Spleen (tissue), 11 donors: ENCODE results near the gene MAP3K2. TPM values are rescaled to one million over a fixed set of nuclear protein-coding genes. Genes with fewer than 3 reads are reported as not detected.

ENCODE experiments used
- DNase-seq: peaks from one replicate; pipeline ENCODE4 v3.0.0-alpha.2; 2020
- H3K27ac ChIP-seq, 8 donors: fragments of 200-600 bp; sonication (generic) in 7 of 8; 1 replicate in 4 of 8; 2 replicates in 4 of 8; pipeline versions ENCODE4 v1.5.0 to v1.8.0; 2016 to 2021; ENCODE audit warnings: inconsistent platforms in 4 of 8, mild to moderate bottlenecking in 4 of 8, moderate library complexity in 1 of 8
- H3K27me3 ChIP-seq, 7 donors: fragments of 200-600 bp; sonication (generic) in 6 of 7; replicated peaks in 1 of 7; 1 replicate in 4 of 7; 2 replicates in 3 of 7; pipeline versions ENCODE4 v1.5.0 to v1.8.0; 2016 to 2021; ENCODE audit warnings: inconsistent platforms in 3 of 7, mild to moderate bottlenecking in 1 of 7
- H3K36me3 ChIP-seq, 6 donors: fragments of 200-600 bp; sonication (generic) in 5 of 6; 1 replicate in 4 of 6; 2 replicates in 2 of 6; pipeline versions ENCODE4 v1.5.0 to v1.8.0; 2016 to 2021; ENCODE audit warnings: inconsistent platforms in 2 of 6
- H3K4me1 ChIP-seq, 6 donors: fragments of 200-600 bp; sonication (generic) in 5 of 6; 1 replicate in 3 of 6; 2 replicates in 3 of 6; pipeline versions ENCODE4 v1.5.0 to v1.8.0; 2016 to 2021; ENCODE audit warnings: inconsistent platforms in 3 of 6
- H3K4me3 ChIP-seq, 8 donors: fragments of 200-600 bp; sonication (generic) in 7 of 8; 1 replicate in 4 of 8; 2 replicates in 4 of 8; pipeline versions ENCODE4 v1.5.0 to v1.8.0; 2016 to 2021; ENCODE audit warnings: inconsistent platforms in 4 of 8, mild to moderate bottlenecking in 4 of 8, moderate library complexity in 2 of 8
- H3K9me3 ChIP-seq, 8 donors: fragments of 200-600 bp; sonication (generic) in 7 of 8; 1 replicate in 4 of 8; 2 replicates in 4 of 8; pipeline versions ENCODE4 v1.5.0 to v1.8.0; 2016 to 2021; ENCODE audit warnings: inconsistent platforms in 4 of 8
- CTCF ChIP-seq, 11 experiments: fragments of 200-600 bp in 7 of 11; fragments of 450-650 bp in 4 of 11; sonication (generic) in 4 of 11; IDR thresholded peaks in 8 of 11; conservative IDR thresholded peaks in 3 of 11; 1 replicate in 7 of 11; 2 replicates in 4 of 11; pipeline versions ENCODE4 v1.4.0 to v1.8.0; 2016 to 2021; ENCODE audit warnings: antibody characterized with exemption in 11 of 11, inconsistent platforms in 4 of 11, mild to moderate bottlenecking in 1 of 11
- POLR2A ChIP-seq, 3 donors: fragments of 450-650 bp; IDR thresholded peaks; one replicate each; pipeline ENCODE4 v1.5.1; 2017; ENCODE audit warnings: antibody characterized with exemption in 3 of 3, mild to moderate bottlenecking in 1 of 3
- POLR2AphosphoS5 ChIP-seq, 3 donors: sonication (generic); formaldehyde crosslinking; IDR thresholded peaks; one replicate each; pipeline ENCODE4 v1.5.1; 2017; ENCODE audit warnings: antibody characterized with exemption in 3 of 3
- WGBS, 5 donors: extraction: QIAGEN DNeasy Blood & Tissue Kit in 3 of 5; methylation state at CpG; one replicate each; pipeline versions ENCODE4 v1.1.5 to v1.1.7; 2013 to 2018; 5-methylcytosine and 5-hydroxymethylcytosine counted together
- intact Hi-C: fragments of 100-400 bp; cut with DNase I; formaldehyde crosslinking; loops from one replicate; pipeline ENCODE4 v1.15.0; 2023; ENCODE audit warnings: low total_unique reads
- polyA plus RNA-seq, 3 donors: library from polyadenylated mRNA; stranded (reverse); fragments of 200-250 nt; gene quantifications; one replicate each; pipeline ENCODE4 v1.2.1, GENCODE V29; 2013
- total RNA-seq, 7 donors: library from RNA; depleted of rRNA in 3 of 7; stranded (reverse); fragments of >200 nt in 3 of 7; fragmentation: NEBNext Ultra II Directional in 4 of 7; extraction: Animal tissue kit (Norgen Biotek cat#: 25700) in 4 of 7; gene quantifications; one replicate each; pipeline versions ENCODE4 v1.1.0 to v1.2.1, GENCODE V29; 2016 to 2021
- donor health status: healthy with polysubstance abuse.
- donor health status: DM: no; HTN: no; CAD: no; lungs with moderate emphysema.
- donor health status: DM: no; HTN: no; CAD: no.
- donor health status: Bipolar disorder and iron deficiency.
- donor health status: healthy.
- donor health status: DM: no; HTN: no; CAD: no.
- donor health status: DM: yes; HTN: yes; CAD: no.

The MAP3K2 gene
- total and polyA plus RNA-seq, 10 donors, result 6.5 to 83.9 (median 63.0) TPM

DNA sequence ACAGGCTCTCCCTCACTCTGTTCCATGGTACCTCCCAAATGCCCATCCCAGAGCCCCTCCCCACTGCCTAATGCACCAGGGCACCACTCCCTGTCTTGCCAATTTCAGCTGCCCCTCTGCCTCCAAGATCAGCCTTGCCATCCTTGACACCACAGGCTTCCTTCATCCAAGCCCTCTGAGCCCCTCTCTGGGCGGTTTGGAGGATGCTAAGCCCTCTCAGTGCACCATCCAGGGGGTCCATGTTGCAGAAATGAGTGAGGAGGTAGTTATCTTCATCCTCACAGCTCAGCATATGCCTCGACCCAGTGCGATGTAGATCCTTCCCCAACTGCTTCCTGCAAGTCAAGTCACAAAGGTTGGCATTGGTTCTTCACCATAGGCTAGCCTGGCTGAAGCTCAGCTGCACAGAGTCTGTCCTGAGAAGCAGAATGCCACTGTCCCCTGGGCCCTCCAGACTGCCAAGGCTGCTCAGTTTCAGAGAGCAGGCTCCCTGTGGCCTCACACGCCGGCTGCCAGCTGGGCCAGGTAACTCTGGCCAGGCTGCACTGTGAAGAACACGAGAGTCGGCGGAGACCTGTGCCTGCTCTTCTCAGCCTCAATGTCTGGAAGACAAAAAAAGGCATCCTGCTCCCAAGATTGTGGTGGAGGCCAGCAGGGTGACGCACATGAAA is 9.9 kb upstream of the MAP3K2 start:
- Histone ChIP-seq H3K4me3 (no peak overlapping the region), H3K27me3 (no peaks in the 10 kb centered on the region), H3K9me3 (no peaks in the 10 kb centered on the region), H3K4me1 (peaks cover 0 to 13% (median 5%) of the 10 kb centered on the region in 6 donors), H3K36me3 (no peaks in the 10 kb centered on the region), H3K27ac (no peak overlapping the region)
- intact Hi-C loops, result no loop called here
- 79 to 93% (median 89%) methylated on average over 1 to 9 of the region's 9 CpGs for WGBS, 5 donors
- peak in 1 of 3 donors; percentile 19 for TF ChIP-seq POLR2AphosphoS5 (IDR thresholded peaks at IDR 0.05)
- no peak for TF ChIP-seq POLR2A (IDR thresholded peaks at IDR 0.05)
- no peak for DNase-seq

DNA sequence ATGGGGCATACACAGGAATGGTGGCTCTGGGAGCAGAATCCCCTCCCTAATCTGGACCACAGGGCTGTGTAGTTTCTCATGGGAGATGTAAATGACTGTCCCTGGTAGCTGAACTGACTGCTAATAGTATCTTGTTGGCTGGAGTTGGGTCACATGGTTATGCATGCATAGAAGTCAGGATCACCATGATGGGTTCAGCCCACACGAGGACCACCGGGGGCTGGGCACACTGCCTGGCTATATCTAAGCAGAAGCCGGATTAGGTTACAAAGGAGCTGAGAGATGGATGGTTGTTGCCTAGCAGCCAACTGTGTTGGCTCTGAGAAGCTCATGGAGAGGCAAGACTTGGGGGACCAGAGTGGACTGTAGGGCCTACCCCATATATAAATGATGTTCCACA is 6.7 kb upstream of the MAP3K2 start:
- WGBS, 5 donors, result 83 to 95% (median 87%) methylated on average over 3 of the region's 3 CpGs
- intact Hi-C loops, result no loop called here

DNA sequence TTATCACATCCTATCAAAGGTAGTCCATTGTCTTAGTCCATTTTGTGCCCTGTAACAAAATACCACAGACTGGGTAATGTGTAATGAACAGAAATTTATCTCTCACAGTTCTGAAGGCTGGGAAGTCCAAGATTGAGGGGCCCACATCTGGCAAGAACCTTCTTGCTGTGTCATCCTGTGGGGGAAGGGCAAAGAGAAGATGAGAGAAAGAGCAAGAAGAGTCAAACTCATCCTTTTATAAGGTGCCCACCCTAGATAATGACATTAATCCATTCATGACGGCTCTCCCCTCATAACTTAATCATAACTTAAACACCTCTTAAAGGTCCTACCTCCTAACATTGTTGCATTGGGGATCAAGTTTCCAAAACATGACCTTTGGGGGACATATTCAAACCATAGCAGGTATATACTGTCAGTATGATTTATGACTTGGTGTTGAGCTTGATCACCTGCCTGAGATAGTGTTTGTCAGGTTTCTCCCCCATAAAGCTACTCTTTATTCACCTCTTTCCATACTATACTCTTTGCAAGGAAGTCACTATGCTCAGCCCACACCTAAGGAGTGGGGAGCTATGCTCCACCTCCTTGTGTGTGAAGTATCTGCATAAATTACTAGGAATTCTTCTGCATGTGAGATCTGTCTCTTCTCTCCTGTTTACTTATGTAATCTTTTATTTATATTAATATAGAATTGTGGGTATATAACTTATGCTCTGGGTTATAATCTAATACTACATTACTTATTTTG is 5.2 kb upstream of the MAP3K2 start:
- H3K27ac ChIP-seq, result no peak overlapping the region
- WGBS, 5 donors, result 82 to 100% (median 92%) methylated on average over 1 of the region's 1 CpG

More for the DNA sequence above, 6.7 kb upstream of the MAP3K2 start:
- no peak for DNase-seq
- Histone ChIP-seq H3K4me1 (peaks cover 0 to 26% (median 17%) of the 10 kb centered on the region in 6 donors), H3K9me3 (no peaks in the 10 kb centered on the region), H3K36me3 (no peaks in the 10 kb centered on the region), H3K27ac (no peak overlapping the region), H3K27me3 (no peaks in the 10 kb centered on the region), H3K4me3 (no peak overlapping the region)
- no peak for TF ChIP-seq CTCF (IDR thresholded peaks at IDR 0.05 in 8 of 11, conservative IDR thresholded peaks at IDR 0.05 in 3 of 11)

GRCh38 chr2:127392133-127392827 is 4.5 kb upstream of the MAP3K2 start:
- 81 to 96% (median 93%) methylated on average over 2 of the region's 2 CpGs for WGBS, 5 donors
- H3K4me3 ChIP-seq, result no peak overlapping the region
- H3K27me3 ChIP-seq, result no peaks in the 10 kb centered on the region
- no peaks in the 10 kb centered on the region for H3K9me3 ChIP-seq
- intact Hi-C loops, result no loop called here
- H3K36me3 ChIP-seq, result no peaks in the 10 kb centered on the region
- TF ChIP-seq CTCF (IDR thresholded peaks at IDR 0.05 in 8 of 11, conservative IDR thresholded peaks at IDR 0.05 in 3 of 11) (no peak), POLR2A (IDR thresholded peaks at IDR 0.05) (no peak), POLR2AphosphoS5 (IDR thresholded peaks at IDR 0.05) (no peak)
- no peak for DNase-seq
- no peak overlapping the region for H3K27ac ChIP-seq
- H3K4me1 ChIP-seq, result peaks cover 8 to 31% (median 26%) of the 10 kb centered on the region in 6 donors

More for the DNA sequence above, 5.2 kb upstream of the MAP3K2 start:
- Histone ChIP-seq H3K9me3 (no peaks in the 10 kb centered on the region), H3K36me3 (no peaks in the 10 kb centered on the region), H3K4me3 (no peak overlapping the region), H3K4me1 (peaks cover 8 to 35% (median 28%) of the 10 kb centered on the region in 6 donors), H3K27me3 (no peaks in the 10 kb centered on the region)
- DNase-seq, result no peak
- intact Hi-C loops, result no loop called here
- TF ChIP-seq CTCF (IDR thresholded peaks at IDR 0.05 in 8 of 11, conservative IDR thresholded peaks at IDR 0.05 in 3 of 11) (no peak), POLR2AphosphoS5 (IDR thresholded peaks at IDR 0.05) (no peak), POLR2A (IDR thresholded peaks at IDR 0.05) (no peak)
